Neuron (in vitro differentiated cells): Measurements from ENCODE around the gene ZNF32.
"Not testable (repeated sequence)": the region's sequence is repeated elsewhere in the genome, so short reads cannot be mapped to it uniquely, and the experiment has no call there.

Experiments used
- H2AFZ ChIP-seq: one replicate; pipeline ENCODE4 v1.6.1; 2013; ENCODE audit warnings: low read depth, mild to moderate bottlenecking, inconsistent platforms, low read length, moderate library complexity
- H3K27me3 ChIP-seq: one replicate; pipeline ENCODE4 v1.6.1; 2013; ENCODE audit warnings: low read length; ENCODE audit not compliant: insufficient read depth
- H3K36me3 ChIP-seq: one replicate; pipeline ENCODE4 v1.6.1; 2013; ENCODE audit warnings: low read length; ENCODE audit not compliant: insufficient read depth
- H3K4me1 ChIP-seq: one replicate; pipeline ENCODE4 v1.6.1; 2013; ENCODE audit warnings: low read length; ENCODE audit not compliant: insufficient read depth
- H3K4me3 ChIP-seq: 2 replicates; pipeline ENCODE4 v1.5.1; 2013; ENCODE audit warnings: mild to moderate bottlenecking, low read length, moderate library complexity
- H3K9me3 ChIP-seq: one replicate; pipeline ENCODE4 v1.6.1; 2013; ENCODE audit warnings: low read length

ZNF32 gene

DNA sequence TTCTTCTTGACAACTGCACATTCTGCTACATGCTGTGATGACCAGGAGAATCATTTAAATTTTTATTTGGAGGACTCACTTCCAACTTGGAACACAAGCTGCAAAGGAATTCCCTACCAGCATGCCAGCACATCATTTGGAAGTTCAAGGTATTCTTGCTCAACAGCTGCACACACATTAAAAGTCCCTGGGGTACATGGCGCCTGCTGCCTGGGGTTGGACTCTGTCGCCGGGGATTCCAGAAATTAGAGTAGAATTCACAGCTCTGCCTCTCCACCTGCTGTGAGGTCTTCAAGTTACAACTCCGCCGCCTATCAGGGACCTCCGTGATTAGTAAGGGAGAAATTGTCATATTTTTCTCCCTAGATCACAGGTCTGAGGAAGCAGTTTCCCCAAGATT, 1.1 kb downstream of the ZNF32 start:
- peaks cover 49% of the 10 kb centered on the region for H3K9me3 ChIP-seq
- H3K27me3 ChIP-seq: peaks cover 2% of the 10 kb centered on the region
- peak overlapping the region; percentile 73 for H3K4me3 ChIP-seq
- H3K36me3 ChIP-seq: peaks cover 39% of the 10 kb centered on the region
- peaks cover 7% of the 10 kb centered on the region for H3K4me1 ChIP-seq
- H2AFZ ChIP-seq: no peak overlapping the region

GRCh38 chr10:43645866-43646265, 2.8 kb downstream of the ZNF32 start:
- H3K4me1 ChIP-seq: peaks cover 7% of the 10 kb centered on the region
- H3K9me3 ChIP-seq: peaks cover 58% of the 10 kb centered on the region
- H3K27me3 ChIP-seq: no peaks in the 10 kb centered on the region
- H3K4me3 ChIP-seq: no peak overlapping the region
- no peak overlapping the region for H2AFZ ChIP-seq
- H3K36me3 ChIP-seq: peaks cover 42% of the 10 kb centered on the region

DNA sequence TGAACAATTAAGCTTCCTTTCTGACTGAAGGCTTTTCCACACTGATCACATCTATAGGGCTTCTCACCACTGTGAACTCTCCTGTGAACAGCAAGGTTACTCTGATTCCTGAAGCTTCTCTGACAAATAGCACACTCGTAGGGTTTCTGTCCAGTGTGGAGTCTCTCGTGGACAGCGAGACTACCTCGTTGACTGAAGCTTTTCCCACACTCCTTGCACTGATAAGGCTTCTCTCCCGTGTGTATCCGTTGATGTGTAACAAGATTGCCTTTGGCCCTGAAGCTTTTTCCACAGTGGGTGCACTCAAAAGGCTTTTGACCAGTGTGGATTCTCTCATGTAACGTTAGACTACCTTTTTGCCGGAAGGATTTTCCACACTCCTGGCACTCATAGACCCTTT, 4.4 kb downstream of the ZNF32 start:
- peaks cover 42% of the 10 kb centered on the region for H3K36me3 ChIP-seq
- H3K27me3 ChIP-seq: no peaks in the 10 kb centered on the region
- H2AFZ ChIP-seq: no peak overlapping the region
- peaks cover 7% of the 10 kb centered on the region for H3K4me1 ChIP-seq
- no peak overlapping the region for H3K4me3 ChIP-seq
- H3K9me3 ChIP-seq: peaks cover 58% of the 10 kb centered on the region

GRCh38 chr10:43640603-43641002, 8.1 kb downstream of the ZNF32 start:
- H3K9me3 ChIP-seq: peaks cover 37% of the 10 kb centered on the region

DNA sequence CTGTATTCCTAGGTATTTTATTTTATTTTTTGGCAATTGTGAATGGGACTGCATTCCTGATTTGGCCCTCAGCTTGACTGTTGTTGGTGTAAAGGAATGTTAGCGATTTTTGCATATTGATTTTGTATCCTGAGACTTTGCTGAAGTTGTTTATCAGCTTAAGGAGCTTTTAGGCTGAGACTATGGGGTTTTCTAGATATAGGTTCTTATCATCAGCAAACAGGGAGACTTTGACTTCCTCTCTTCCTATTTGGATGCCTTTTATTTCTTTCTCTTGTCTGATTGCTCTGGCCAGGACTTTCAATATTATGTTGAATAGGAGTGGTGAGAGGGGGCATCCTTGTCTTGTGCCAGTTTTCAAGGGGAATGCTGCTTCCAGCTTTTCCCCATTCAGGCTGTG, 12.9 kb downstream of the ZNF32 start:
- H2AFZ ChIP-seq, H3K27me3 ChIP-seq, H3K4me3 ChIP-seq, H3K4me1 ChIP-seq, H3K9me3 ChIP-seq, H3K36me3 ChIP-seq: not testable (repeated sequence)

More at GRCh38 chr10:43640603-43641002, 8.1 kb downstream of the ZNF32 start:
- H3K4me3 ChIP-seq: no peak overlapping the region
- H3K36me3 ChIP-seq: peaks cover 30% of the 10 kb centered on the region
- no peaks in the 10 kb centered on the region for H3K4me1 ChIP-seq
- H3K27me3 ChIP-seq: no peaks in the 10 kb centered on the region
- no peak overlapping the region for H2AFZ ChIP-seq

GRCh38 chr10:43628956-43629355, 19.7 kb downstream of the ZNF32 start:
- Histone ChIP-seq H3K27me3 (no peaks in the 10 kb centered on the region), H3K9me3 (no peaks in the 10 kb centered on the region), H3K36me3 (no peaks in the 10 kb centered on the region), H2AFZ (no peak overlapping the region), H3K4me1 (no peaks in the 10 kb centered on the region), H3K4me3 (no peak overlapping the region)

DNA sequence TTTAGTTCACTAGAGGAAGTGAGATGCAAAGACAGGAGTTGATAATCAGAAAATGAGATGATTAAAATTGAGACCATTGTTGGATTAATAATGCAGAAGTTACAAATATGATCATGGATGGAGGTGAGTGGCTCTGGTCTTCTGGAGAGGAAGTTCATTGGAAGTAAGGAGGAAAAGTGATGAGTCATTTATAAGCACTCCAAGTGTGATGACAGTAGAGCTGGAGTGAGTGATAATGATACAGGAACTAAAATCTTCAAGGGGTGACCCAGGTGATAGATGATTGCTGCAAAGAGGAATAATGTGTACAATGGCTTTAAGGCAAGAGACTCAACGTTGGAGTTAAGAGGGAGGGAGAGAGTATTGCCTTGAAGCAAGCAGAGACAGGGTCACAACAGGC, 20.7 kb downstream of the ZNF32 start:
- no peaks in the 10 kb centered on the region for H3K9me3 ChIP-seq
- H3K4me1 ChIP-seq: no peaks in the 10 kb centered on the region
- H3K36me3 ChIP-seq: no peaks in the 10 kb centered on the region
- no peak overlapping the region for H3K4me3 ChIP-seq
- no peak overlapping the region for H2AFZ ChIP-seq
- no peaks in the 10 kb centered on the region for H3K27me3 ChIP-seq

GRCh38 chr10:43623351-43623750, 25.3 kb downstream of the ZNF32 start:
- no peaks in the 10 kb centered on the region for H3K9me3 ChIP-seq
- H3K4me3 ChIP-seq: peak overlapping the region; percentile 12
- H3K4me1 ChIP-seq: no peaks in the 10 kb centered on the region
- no peak overlapping the region for H2AFZ ChIP-seq
- H3K36me3 ChIP-seq: no peaks in the 10 kb centered on the region
- H3K27me3 ChIP-seq: no peaks in the 10 kb centered on the region

DNA sequence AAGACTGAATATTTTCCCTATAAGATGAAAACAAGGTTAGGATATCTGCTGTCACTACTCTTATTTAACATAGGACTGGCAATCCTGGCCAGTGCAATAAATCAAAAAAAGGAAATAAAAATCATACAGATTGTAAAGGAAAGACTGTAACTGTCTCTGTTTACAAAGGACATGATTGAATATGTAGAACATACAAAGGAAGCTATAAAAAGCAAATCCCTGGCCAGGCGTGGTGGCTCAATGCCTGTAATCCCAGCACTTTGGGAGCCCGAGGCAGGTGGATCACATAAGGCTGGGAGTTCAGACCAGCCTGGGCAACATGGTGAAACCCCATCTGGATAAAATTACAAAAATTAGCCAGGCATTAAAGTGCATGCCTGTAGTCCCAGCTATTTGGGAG, 26.6 kb downstream of the ZNF32 start:
- Histone ChIP-seq H3K36me3 (peaks cover 4% of the 10 kb centered on the region), H2AFZ (no peak overlapping the region), H3K27me3 (no peaks in the 10 kb centered on the region), H3K4me3 (no peak overlapping the region), H3K9me3 (peaks cover 7% of the 10 kb centered on the region), H3K4me1 (no peaks in the 10 kb centered on the region)

GRCh38 chr10:43619368-43619767, 29.3 kb downstream of the ZNF32 start:
- no peak overlapping the region for H3K4me3 ChIP-seq
- H2AFZ ChIP-seq: no peak overlapping the region
- peaks cover 23% of the 10 kb centered on the region for H3K9me3 ChIP-seq
- no peaks in the 10 kb centered on the region for H3K27me3 ChIP-seq
- H3K4me1 ChIP-seq: no peaks in the 10 kb centered on the region
- peaks cover 19% of the 10 kb centered on the region for H3K36me3 ChIP-seq

DNA sequence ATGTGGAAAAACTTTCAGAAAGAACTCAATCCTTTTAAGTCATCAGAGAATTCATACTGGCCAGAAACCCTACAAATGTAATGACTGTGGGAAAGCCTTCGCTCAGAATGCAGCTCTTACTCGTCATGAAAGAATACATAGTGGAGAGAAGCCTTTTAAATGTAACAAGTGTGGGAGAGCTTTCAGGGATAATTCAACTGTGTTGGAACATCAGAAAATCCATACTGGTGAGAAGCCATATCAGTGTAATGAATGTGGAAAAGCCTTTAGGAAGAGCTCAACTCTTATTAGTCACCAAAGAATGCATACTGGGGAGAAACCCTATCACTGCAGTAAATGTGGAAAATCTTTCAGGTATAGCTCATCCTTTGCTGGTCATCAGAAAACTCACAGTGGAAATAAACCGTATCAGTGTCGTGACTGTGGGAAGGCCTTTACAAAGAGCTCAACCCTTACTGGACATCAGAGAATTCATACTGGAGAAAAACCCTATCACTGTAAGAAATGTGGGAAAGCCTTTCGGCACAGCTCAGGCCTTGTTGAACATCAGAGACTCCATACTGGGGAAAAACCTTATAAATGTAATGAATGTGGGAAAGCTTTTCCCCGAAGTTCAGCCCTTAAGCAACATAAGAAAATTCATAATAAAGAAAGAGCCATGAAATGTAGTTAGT, 31.8 kb downstream of the ZNF32 start:
- H3K4me3 ChIP-seq: no peak overlapping the region
- H3K9me3 ChIP-seq: peaks cover 26% of the 10 kb centered on the region
- H3K4me1 ChIP-seq: no peaks in the 10 kb centered on the region
- H2AFZ ChIP-seq: no peak overlapping the region
- H3K36me3 ChIP-seq: peaks cover 23% of the 10 kb centered on the region
- no peaks in the 10 kb centered on the region for H3K27me3 ChIP-seq

DNA sequence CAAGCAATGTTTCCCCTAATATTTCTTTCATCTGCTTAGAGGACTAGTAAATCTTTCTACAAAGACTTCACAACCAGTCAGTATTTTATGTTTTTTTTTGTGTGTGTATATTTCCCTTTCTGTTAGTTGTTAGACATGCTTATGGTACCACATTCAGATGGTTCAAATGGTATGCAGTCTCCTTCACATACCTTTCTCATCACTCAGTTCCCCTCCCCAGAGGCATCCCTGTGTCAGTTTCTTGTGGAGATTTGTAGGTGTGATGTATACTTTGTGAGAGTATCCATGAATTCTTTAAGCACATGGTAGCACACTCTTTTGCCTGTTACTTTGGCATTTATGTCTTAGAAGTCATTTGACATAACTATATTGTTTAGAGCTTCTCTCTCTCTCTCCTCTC, 38.0 kb downstream of the ZNF32 start:
- Histone ChIP-seq H2AFZ (no peak overlapping the region), H3K9me3 (peaks cover 11% of the 10 kb centered on the region), H3K4me3 (no peak overlapping the region), H3K4me1 (peaks cover 9% of the 10 kb centered on the region), H3K27me3 (no peaks in the 10 kb centered on the region), H3K36me3 (peaks cover 12% of the 10 kb centered on the region)

DNA sequence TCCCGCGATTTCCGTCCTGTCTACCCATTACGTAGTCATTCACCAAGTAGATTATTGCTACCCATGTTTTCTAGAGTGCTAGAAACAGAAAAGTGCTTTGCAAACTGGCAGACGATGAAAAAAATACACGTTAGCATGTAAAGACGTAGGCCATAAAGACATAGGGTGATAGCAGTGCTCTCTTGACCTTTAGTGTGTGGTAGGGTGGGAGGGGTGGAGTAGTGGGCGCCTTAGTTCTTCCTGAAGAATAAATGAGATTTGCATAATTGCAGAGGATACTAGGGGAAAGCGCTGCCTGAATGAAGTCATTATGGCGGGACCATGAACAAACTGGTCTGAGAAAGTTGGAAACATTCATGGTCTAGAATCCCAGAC, 41.5 kb downstream of the ZNF32 start:
- peaks cover 9% of the 10 kb centered on the region for H3K4me1 ChIP-seq
- peak overlapping the region; percentile 92 for H2AFZ ChIP-seq
- no peaks in the 10 kb centered on the region for H3K27me3 ChIP-seq
- peaks cover 6% of the 10 kb centered on the region for H3K36me3 ChIP-seq
- H3K9me3 ChIP-seq: peaks cover 5% of the 10 kb centered on the region
- H3K4me3 ChIP-seq: peak overlapping the region; percentile 67
